T-helper 22 cell (primary cell): ENCODE results near the gene MMP23B.

Experiments
- DNase-seq: peaks from one replicate; pipeline ENCODE4 v3.0.0-alpha.2; 2020; ENCODE audit warnings: low read depth

MMP23B gene

GRCh38 chr1:1620433-1621139, 11.4 kb upstream of the MMP23B start:
- DNase-seq: no peak

GRCh38 chr1:1621173-1622009, 10.6 kb upstream of the MMP23B start:
- DNase-seq: no peak

- DNase-seq: no peak
Measured at GRCh38 chr1:1622010-1622787, 9.8 kb upstream of the MMP23B start.

- no peak for DNase-seq
Measured at GRCh38 chr1:1622788-1623094, 9.2 kb upstream of the MMP23B start.

- DNase-seq: no peak
Measured at GRCh38 chr1:1623181-1623630, 8.8 kb upstream of the MMP23B start.

- no peak for DNase-seq
Measured at GRCh38 chr1:1623631-1624442, 8.1 kb upstream of the MMP23B start.

GRCh38 chr1:1624443-1625403, 7.2 kb upstream of the MMP23B start:
- DNase-seq: no peak

GRCh38 chr1:1625404-1625775, 6.6 kb upstream of the MMP23B start:
- DNase-seq: no peak

- no peak for DNase-seq
Measured at GRCh38 chr1:1625824-1626206, 6.2 kb upstream of the MMP23B start.

GRCh38 chr1:1626207-1627141, 5.5 kb upstream of the MMP23B start:
- DNase-seq: no peak

- no peak for DNase-seq
Measured at GRCh38 chr1:1627261-1627828, 4.6 kb upstream of the MMP23B start.

- DNase-seq: no peak
Measured at GRCh38 chr1:1627829-1628753, 3.9 kb upstream of the MMP23B start.

GRCh38 chr1:1628754-1629429, 3.1 kb upstream of the MMP23B start:
- peak; percentile 22 for DNase-seq

GRCh38 chr1:1629430-1630190, 2.4 kb upstream of the MMP23B start:
- DNase-seq: peak; percentile 75

- DNase-seq: peak; percentile 92
Measured at GRCh38 chr1:1630191-1630964, 1.6 kb upstream of the MMP23B start.
